Suppressor macrophage treated with lipopolysaccharide for 4 hours (primary cell): ENCODE measurements around the gene GFER.
A peak's percentile ranks its signal among the peaks of the same experiment; 100 is the strongest.

Experiments
- DNase-seq: peaks from one replicate; pipeline ENCODE4 v3.0.0-alpha.2; 2020

Gene GFER

GRCh38 chr16:1975432-1976215 is 8.4 kb upstream of the GFER start:
- DNase-seq, result no peak

DNA sequence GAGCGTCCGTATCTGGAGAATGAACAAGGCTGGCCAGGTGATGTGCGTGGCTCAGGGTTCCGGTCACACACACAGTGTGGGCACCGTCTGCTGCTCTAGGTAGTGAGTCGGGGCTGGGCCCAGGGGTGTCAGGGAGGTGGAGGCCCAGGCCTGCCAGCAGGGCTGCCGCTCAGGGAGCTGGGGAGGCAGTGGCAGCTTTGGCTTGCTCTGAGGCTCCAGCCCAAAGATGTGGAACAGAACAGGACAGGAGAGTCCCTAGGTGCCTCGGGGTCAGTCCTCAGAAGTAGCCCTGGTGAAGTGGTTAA is 7.8 kb upstream of the GFER start:
- DNase-seq, result no peak

- DNase-seq, result no peak
These were observed 6.8 kb upstream of the GFER start for GRCh38 chr16:1976951-1977874.

- no peak for DNase-seq
These were observed 6.1 kb upstream of the GFER start for GRCh38 chr16:1977875-1978268.

- no peak for DNase-seq
These were observed 5.4 kb upstream of the GFER start for GRCh38 chr16:1978476-1979120.

GRCh38 chr16:1979271-1980029 is 4.5 kb upstream of the GFER start:
- no peak for DNase-seq

GRCh38 chr16:1980030-1980769 is 3.8 kb upstream of the GFER start:
- DNase-seq, result no peak

DNA sequence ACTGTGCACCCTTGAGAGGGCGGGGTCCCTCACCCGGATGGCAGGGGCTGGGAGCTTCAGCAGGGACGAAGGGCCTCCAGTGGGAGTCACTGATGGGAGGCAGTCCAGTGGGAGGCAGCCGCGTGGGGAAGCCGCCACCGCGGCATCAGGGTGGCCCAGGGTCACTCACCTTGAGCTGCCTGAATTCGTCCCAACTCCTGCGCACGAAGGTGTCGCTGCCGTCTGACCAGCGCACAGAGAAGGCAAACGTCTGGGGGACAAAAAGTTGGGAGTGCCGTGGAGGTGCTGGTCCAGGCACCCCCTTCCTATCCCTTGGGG is 3.3 kb upstream of the GFER start:
- no peak for DNase-seq

GRCh38 chr16:1981398-1981836 is 2.6 kb upstream of the GFER start, which contains the start of gene NOXO1:
Gene NOXO1 (minus strand): TSS chr16:1981469. CDS start chr16:1981179, 290 bp downstream.
- DNase-seq, result no peak

GRCh38 chr16:1982013-1982433 is 2.0 kb upstream of the GFER start:
- DNase-seq, result no peak

GRCh38 chr16:1982991-1983543 is 926 bp upstream of the GFER start:
- DNase-seq, result no peak

DNA sequence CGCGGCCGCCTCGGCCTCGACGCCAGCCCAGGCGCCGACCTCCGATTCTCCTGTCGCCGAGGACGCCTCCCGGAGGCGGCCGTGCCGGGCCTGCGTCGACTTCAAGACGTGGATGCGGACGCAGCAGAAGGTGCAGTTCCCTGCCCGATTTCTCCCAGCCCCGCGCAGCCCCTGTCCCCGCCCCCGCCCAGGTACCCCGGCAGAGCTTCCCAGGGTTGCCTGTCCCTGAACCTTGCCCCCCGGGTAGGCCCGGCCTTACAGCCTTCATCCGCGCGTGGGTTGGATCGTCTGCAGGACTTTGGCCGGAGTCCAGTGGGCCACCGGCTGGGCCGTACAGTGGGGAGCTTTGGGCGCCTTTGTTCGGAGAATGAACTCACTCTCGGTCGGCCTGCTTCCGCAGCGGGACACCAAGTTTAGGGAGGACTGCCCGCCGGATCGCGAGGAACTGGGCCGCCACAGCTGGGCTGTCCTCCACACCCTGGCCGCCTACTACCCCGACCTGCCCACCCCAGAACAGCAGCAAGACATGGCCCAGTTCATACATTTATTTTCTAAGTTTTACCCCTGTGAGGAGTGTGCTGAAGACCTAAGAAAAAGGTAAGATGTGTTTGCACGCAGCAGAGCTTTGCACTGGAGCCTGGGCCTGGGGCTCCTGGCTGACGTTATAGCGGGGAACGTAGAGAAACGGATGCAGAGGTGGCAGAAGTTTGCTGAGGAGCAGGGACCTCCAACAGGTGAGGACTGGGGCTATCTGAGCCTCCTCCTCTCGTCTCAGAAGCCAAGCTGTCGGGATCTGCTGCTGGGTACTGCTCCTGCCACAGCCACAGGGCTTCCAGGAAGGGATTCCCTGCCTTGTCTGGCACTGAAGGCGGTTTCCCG is 593 bp downstream of the GFER start:
- no peak for DNase-seq

DNA sequence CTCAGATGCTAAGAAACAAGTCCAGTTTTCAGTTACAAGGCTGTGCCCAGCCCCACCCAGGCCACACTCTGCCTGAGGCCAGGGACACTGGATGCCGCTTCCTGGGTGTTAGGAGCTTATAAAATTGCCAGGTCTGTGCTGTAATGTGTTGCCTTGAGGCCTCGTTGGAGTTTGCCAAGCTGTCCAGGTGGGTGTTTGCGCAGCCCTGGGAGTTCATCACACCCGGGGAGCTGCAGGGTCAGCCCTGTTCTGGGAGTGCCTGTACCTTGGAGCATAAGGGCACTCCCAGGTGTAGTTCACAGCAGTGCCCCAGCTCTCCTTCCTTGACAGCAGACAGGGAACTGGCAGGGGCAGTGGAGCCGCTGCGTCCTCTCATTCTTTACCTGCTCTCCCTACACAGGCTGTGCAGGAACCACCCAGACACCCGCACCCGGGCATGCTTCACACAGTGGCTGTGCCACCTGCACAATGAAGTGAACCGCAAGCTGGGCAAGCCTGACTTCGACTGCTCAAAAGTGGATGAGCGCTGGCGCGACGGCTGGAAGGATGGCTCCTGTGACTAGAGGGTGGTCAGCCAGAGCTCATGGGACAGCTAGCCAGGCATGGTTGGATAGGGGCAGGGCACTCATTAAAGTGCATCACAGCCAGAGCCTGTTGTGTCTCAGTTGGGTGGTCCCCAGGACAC is 1.6 kb downstream of the GFER start:
- no peak for DNase-seq

GRCh38 chr16:1987198-1987597 is 3.2 kb downstream of the GFER start:
- no peak for DNase-seq

DNA sequence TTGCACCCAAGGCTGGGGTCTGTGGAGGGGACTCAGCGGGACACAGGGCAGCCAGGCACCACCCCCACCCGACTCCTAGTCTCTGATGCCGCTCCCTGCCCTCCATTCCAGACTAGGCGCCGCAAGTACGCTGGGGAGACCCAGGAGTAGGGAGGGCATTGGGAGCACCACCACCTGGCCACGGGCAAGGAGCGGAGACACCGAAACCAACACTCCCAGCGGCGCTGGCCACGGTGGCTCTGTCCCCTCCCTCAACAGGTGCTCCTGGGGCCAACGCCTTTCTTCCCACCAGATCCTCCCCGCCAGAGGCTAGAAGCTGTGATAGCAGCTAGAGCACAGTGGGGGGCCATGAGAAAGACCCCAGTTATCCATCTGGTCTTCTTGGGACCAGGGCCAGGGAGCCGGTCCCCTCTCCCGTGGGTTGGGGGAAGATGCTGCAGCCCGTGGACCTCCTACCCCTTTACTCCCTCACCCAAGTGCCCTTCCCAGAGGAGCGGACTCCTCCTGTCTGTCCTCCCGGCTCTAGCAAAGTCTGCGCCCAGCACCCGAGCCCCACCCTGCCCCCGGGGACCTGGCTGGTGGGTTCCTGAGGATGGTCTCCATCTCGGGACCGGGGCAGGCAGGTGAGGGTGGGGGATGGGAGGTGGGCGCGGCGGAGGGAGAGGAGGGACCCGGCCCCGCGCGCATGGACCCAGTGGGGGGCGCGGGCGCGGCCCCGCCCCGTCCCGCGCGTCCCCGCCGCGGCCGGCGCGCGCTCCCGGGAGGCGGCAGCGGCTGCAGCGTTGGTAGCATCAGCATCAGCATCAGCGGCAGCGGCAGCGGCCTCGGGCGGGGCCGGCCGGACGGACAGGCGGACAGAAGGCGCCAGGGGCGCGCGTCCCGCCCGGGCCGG is 5.5 kb downstream of the GFER start, which contains the start of gene SYNGR3:
Gene SYNGR3 (plus strand): TSS at position 762 of the 892 bp plus-strand sequence. CDS start 133 bp downstream, outside the sequence.
- no peak for DNase-seq

- no peak for DNase-seq
These were observed 6.0 kb downstream of the GFER start for GRCh38 chr16:1990101-1990350.

DNA sequence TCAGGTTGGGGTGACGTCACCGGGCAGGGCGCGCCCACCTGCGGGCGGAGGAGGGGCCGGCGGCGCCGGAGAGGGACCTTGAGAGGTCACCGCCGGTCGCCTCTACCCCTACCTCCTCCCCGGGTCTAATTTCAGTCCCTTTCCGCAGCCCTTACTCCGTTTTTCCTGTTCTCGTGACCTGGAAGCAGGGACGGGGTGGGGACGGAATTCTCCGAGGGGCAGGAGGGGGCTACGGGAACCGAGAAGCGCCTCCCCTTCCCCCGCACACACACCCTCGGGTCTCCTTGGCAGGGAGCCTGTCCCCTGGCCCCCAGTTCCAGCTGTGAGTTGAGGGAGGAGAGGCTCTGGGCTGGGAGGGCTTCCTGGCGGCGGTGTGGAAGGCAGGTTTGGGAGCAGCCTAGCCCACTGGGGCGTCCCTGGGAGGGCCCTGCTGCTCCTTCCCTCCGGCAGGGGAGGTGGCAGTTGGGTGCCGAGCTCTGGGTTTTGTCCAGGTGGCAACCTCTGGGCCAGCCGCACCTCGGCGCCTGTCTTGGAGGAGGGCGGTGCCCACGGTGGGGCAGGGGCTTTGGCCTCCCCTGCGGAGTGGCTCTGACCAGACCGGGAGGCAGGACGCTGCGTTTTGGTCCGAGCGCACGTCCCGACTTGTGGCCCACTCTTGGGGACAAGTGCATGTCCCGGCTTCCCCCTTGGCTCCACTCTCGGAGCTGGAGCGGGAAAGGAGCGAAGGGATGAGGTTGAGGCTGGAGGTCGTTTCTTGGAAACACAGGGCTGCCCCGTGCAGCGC is 6.5 kb downstream of the GFER start:
- DNase-seq, result no peak

DNA sequence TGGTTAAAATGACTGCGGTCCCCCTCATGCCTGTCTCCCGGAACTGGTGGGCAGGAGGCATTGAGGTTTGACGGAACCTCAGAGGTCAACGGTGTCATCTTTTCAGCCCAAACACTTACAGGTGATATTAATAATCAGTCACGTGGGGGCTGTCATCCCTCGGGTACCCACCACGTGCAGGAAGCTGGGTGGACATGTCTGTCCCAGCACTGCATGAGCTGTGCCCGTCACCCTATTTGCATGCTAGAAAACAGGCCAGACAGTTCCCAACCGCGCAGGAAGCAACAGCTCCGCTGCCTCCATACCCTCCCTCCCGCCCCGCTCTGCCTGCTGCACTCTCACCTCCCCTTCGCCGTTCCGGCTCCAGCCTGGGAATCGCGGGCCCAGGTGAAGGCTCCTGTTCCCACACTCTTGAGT is 7.2 kb downstream of the GFER start:
- DNase-seq, result peak; percentile 41

- DNase-seq, result no peak
These were observed 7.6 kb downstream of the GFER start for GRCh38 chr16:1991588-1991947.
